HUES48 (cell line): Measurements from ENCODE around the gene MRPS22.

ENCODE experiments used
- H3K27ac ChIP-seq: one replicate; pipeline ENCODE4 v1.7.0; 2013; ENCODE audit warnings: low read depth, low read length, inconsistent platforms
- H3K27me3 ChIP-seq: 2 replicates; pipeline ENCODE4 v1.6.1; 2013; ENCODE audit warnings: mild to moderate bottlenecking, low read length; ENCODE audit not compliant: control insufficient read depth, insufficient read depth
- H3K36me3 ChIP-seq: 2 replicates; pipeline ENCODE4 v1.6.1; 2013; ENCODE audit warnings: low read length; ENCODE audit not compliant: control insufficient read depth, insufficient read depth
- H3K4me1 ChIP-seq: 2 replicates; pipeline ENCODE4 v1.6.1; 2013; ENCODE audit warnings: mild to moderate bottlenecking, low read length; ENCODE audit not compliant: control insufficient read depth, insufficient read depth
- H3K4me3 ChIP-seq: 2 replicates; pipeline ENCODE4 v1.5.1; 2013; ENCODE audit warnings: mild to moderate bottlenecking, low read depth, low read length
- H3K9ac ChIP-seq: 2 replicates; pipeline ENCODE4 v1.6.1; 2013; ENCODE audit warnings: mild to moderate bottlenecking, low read depth, low read length, moderate library complexity
- H3K9me3 ChIP-seq: 2 replicates; pipeline ENCODE4 v1.6.1; 2013; ENCODE audit warnings: low read length; ENCODE audit not compliant: control insufficient read depth, insufficient read depth

The MRPS22 gene

GRCh38 chr3:139339219-139339906 lies 4.5 kb upstream of the MRPS22 start:
- Histone ChIP-seq H3K27me3 (peaks cover 32% of the 10 kb centered on the region), H3K4me3 (no peak overlapping the region), H3K36me3 (no peaks in the 10 kb centered on the region), H3K9ac (no peak overlapping the region), H3K4me1 (no peaks in the 10 kb centered on the region), H3K27ac (no peak overlapping the region), H3K9me3 (no peaks in the 10 kb centered on the region)

DNA sequence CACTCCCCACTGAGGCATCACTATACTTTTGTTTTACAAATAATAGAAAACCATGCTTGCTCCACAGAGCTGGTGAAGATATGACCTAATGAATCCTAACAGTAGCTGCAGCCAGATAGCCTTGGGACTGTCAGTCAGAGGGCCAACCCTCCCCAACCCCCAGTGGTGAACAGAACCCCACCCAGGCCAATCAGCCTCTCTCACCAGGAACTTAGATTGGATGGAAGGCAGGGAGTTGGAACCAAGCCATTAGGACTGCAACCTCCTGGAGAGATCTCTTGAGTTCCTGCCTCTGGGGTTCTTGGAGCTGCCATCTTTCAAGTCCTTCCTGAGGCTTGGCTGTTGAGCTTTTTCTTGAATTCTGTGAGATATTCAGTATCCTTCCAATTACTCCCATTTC lies 3.0 kb upstream of the MRPS22 start:
- H3K27ac ChIP-seq = no peak overlapping the region
- no peaks in the 10 kb centered on the region for H3K36me3 ChIP-seq
- no peak overlapping the region for H3K4me3 ChIP-seq
- H3K4me1 ChIP-seq = peaks cover 8% of the 10 kb centered on the region; the same call in 1 of the 2 replicates
- H3K9ac ChIP-seq = no peak overlapping the region
- H3K9me3 ChIP-seq = no peaks in the 10 kb centered on the region
- peaks cover 32% of the 10 kb centered on the region for H3K27me3 ChIP-seq

- peaks cover 6% of the 10 kb centered on the region for H3K36me3 ChIP-seq
- peaks cover 8% of the 10 kb centered on the region; the same call in 1 of the 2 replicates for H3K4me1 ChIP-seq
- no peak overlapping the region for H3K27ac ChIP-seq
- H3K9ac ChIP-seq = no peak overlapping the region
- no peak overlapping the region for H3K4me3 ChIP-seq
- H3K9me3 ChIP-seq = no peaks in the 10 kb centered on the region
- peaks cover 32% of the 10 kb centered on the region for H3K27me3 ChIP-seq
Measured at GRCh38 chr3:139342054-139342453, 1.8 kb upstream of the MRPS22 start.

GRCh38 chr3:139346771-139347170 lies 3.0 kb downstream of the MRPS22 start:
- H3K4me1 ChIP-seq = peaks cover 8% of the 10 kb centered on the region; the same call in 1 of the 2 replicates
- H3K27ac ChIP-seq = no peak overlapping the region
- H3K9me3 ChIP-seq = no peaks in the 10 kb centered on the region
- peaks cover 8% of the 10 kb centered on the region; the same call in 1 of the 2 replicates for H3K27me3 ChIP-seq
- H3K9ac ChIP-seq = no peak overlapping the region
- H3K4me3 ChIP-seq = no peak overlapping the region
- H3K36me3 ChIP-seq = peaks cover 52% of the 10 kb centered on the region

- H3K9me3 ChIP-seq = no peaks in the 10 kb centered on the region
- no peaks in the 10 kb centered on the region for H3K4me1 ChIP-seq
- no peak overlapping the region for H3K9ac ChIP-seq
- peaks cover 95% of the 10 kb centered on the region for H3K36me3 ChIP-seq
- H3K27me3 ChIP-seq = no peaks in the 10 kb centered on the region
- no peak overlapping the region for H3K4me3 ChIP-seq
- no peak overlapping the region for H3K27ac ChIP-seq
Measured at GRCh38 chr3:139353920-139354556, 10.2 kb downstream of the MRPS22 start.

- no peak overlapping the region for H3K4me3 ChIP-seq
- no peaks in the 10 kb centered on the region for H3K4me1 ChIP-seq
- H3K9me3 ChIP-seq = no peaks in the 10 kb centered on the region
- peaks cover 95% of the 10 kb centered on the region for H3K36me3 ChIP-seq
- no peaks in the 10 kb centered on the region for H3K27me3 ChIP-seq
- no peak overlapping the region for H3K9ac ChIP-seq
- no peak overlapping the region for H3K27ac ChIP-seq
Measured at GRCh38 chr3:139354661-139355060, 10.8 kb downstream of the MRPS22 start.

GRCh38 chr3:139355476-139355875 lies 11.7 kb downstream of the MRPS22 start:
- no peaks in the 10 kb centered on the region for H3K9me3 ChIP-seq
- H3K27me3 ChIP-seq = no peaks in the 10 kb centered on the region
- no peak overlapping the region for H3K4me3 ChIP-seq
- no peak overlapping the region for H3K9ac ChIP-seq
- H3K4me1 ChIP-seq = no peaks in the 10 kb centered on the region
- H3K36me3 ChIP-seq = peaks cover 96% of the 10 kb centered on the region
- no peak overlapping the region for H3K27ac ChIP-seq

DNA sequence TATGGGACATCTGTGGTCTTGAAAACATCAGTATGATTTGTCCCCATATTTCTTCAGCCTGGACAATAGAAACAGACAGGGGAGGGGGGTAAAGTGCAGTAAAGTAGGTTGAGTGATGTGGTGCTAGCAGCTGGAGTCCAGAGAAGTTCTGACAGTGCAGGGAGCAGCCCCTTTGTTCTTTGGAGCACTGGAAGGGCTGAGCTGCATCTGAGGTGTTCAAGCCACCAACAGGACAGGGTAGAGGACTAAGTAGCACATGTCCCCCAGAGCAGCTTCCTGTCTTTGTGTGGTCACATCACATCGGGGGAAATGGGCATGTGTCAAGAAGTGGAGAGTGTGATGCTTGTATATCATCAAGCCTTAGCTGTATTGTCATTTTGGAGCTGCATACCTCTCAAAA lies 12.1 kb downstream of the MRPS22 start:
- peaks cover 96% of the 10 kb centered on the region for H3K36me3 ChIP-seq
- no peaks in the 10 kb centered on the region for H3K27me3 ChIP-seq
- H3K27ac ChIP-seq = no peak overlapping the region
- H3K9me3 ChIP-seq = no peaks in the 10 kb centered on the region
- H3K4me1 ChIP-seq = no peaks in the 10 kb centered on the region
- no peak overlapping the region for H3K9ac ChIP-seq
- no peak overlapping the region for H3K4me3 ChIP-seq

DNA sequence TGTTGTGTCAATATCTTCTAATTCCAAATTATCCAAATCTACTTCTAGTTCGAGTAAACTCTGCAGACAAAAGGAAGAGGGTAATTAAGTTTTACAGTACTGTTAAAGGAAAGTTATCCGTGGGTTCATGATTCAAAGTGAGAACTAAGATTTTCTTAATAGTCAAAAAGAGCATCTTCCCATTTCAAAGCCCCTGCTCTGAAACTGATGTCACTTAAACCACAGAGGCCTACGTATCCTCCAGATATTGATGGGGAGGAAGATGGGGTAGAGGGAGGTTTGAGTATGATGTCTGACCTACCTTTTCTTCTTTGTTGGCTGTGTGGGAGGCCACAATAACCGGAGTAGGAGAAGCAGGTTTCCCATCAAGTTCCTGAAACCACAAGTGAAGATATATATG lies 14.1 kb downstream of the MRPS22 start:
- Histone ChIP-seq H3K9me3 (no peaks in the 10 kb centered on the region), H3K27ac (no peak overlapping the region), H3K4me1 (no peaks in the 10 kb centered on the region), H3K27me3 (no peaks in the 10 kb centered on the region), H3K9ac (no peak overlapping the region), H3K4me3 (no peak overlapping the region), H3K36me3 (peaks cover 97% of the 10 kb centered on the region)

DNA sequence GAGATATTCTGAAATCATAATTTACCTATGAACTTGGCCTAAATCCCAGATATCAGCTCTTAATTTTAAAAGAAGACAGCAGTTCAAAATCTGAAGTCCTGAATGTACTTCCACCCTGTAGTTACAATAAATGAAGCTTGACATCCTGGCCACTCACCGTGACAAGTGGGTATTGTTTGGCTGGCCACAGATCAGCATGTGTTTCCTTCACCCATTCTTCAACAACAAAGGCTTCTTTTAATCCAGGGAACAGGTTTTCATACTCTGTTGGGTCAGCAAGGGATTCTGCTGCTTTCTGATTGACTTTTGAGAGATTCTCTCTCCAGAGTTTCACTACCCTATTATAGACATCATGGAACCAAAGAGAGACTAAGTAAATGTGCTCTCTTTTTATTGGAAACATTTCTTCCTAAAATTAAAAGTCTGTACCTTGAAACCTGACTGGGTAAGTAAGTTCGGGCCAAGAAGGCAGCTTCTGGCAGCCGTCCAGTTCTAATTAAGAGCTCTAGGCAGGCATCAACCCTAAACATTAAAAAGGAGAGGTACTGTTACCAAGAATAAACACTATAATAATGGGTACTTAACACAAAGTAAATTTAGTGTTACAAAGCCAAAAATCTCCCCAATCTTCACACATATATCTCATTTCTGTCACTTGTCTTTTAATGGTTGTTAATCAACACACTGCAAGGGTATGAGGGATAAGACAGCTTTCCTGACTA lies 15.2 kb downstream of the MRPS22 start:
- Histone ChIP-seq H3K27me3 (no peaks in the 10 kb centered on the region), H3K36me3 (peaks cover 99% of the 10 kb centered on the region), H3K9me3 (no peaks in the 10 kb centered on the region), H3K4me1 (no peaks in the 10 kb centered on the region), H3K4me3 (no peak overlapping the region), H3K27ac (peak overlapping the region; percentile 61), H3K9ac (no peak overlapping the region)

GRCh38 chr3:139361276-139361675 lies 17.5 kb downstream of the MRPS22 start:
- no peaks in the 10 kb centered on the region for H3K9me3 ChIP-seq
- H3K4me3 ChIP-seq = no peak overlapping the region
- no peaks in the 10 kb centered on the region for H3K27me3 ChIP-seq
- H3K4me1 ChIP-seq = no peaks in the 10 kb centered on the region
- no peak overlapping the region for H3K9ac ChIP-seq
- no peak overlapping the region for H3K27ac ChIP-seq
- peaks cover 99% of the 10 kb centered on the region for H3K36me3 ChIP-seq
